Kidney tubule cell (primary cell): ENCODE results near the gene PRKAG2.
A peak's percentile ranks its signal among the peaks of the same experiment; 100 is the strongest.
"Not testable (repeated sequence)": the region's sequence is repeated elsewhere in the genome, so short reads cannot be mapped to it uniquely, and the experiment has no call there.

Experiments used
- DNase-seq: peaks from one replicate; pipeline ENCODE4 v3.0.0-alpha.2; 2018; ENCODE audit warnings: low spot score

The PRKAG2 gene

GRCh38 chr7:151884312-151885201, 7.6 kb upstream of the PRKAG2 start:
- no peak for DNase-seq

GRCh38 chr7:151883857-151884256, 6.9 kb upstream of the PRKAG2 start:
- DNase-seq, result no peak

- no peak for DNase-seq
Measured at GRCh38 chr7:151882734-151883133, 5.8 kb upstream of the PRKAG2 start.

GRCh38 chr7:151880688-151881087, 3.8 kb upstream of the PRKAG2 start:
- no peak for DNase-seq

GRCh38 chr7:151877911-151878835, 1.3 kb upstream of the PRKAG2 start:
- no peak for DNase-seq

GRCh38 chr7:151875942-151876898, 695 bp downstream of the PRKAG2 start:
- DNase-seq, result peak; percentile 23

- not testable (repeated sequence) for DNase-seq
Measured at GRCh38 chr7:151874479-151874878, 2.4 kb downstream of the PRKAG2 start.

- no peak for DNase-seq
Measured at GRCh38 chr7:151873402-151873965, 3.4 kb downstream of the PRKAG2 start.

- no peak for DNase-seq
Measured at GRCh38 chr7:151872531-151873401, 4.1 kb downstream of the PRKAG2 start.

GRCh38 chr7:151871904-151872303, 5.0 kb downstream of the PRKAG2 start:
- DNase-seq, result no peak

GRCh38 chr7:151871189-151871735, 5.7 kb downstream of the PRKAG2 start:
- no peak for DNase-seq

- DNase-seq, result no peak
Measured at GRCh38 chr7:151869968-151870918, 6.7 kb downstream of the PRKAG2 start.

GRCh38 chr7:151869455-151869854, 7.5 kb downstream of the PRKAG2 start:
- DNase-seq, result no peak

- no peak for DNase-seq
Measured at GRCh38 chr7:151869109-151869428, 7.8 kb downstream of the PRKAG2 start.

- DNase-seq, result no peak
Measured at GRCh38 chr7:151868396-151869108, 8.4 kb downstream of the PRKAG2 start.

GRCh38 chr7:151867912-151868311, 9.0 kb downstream of the PRKAG2 start:
- DNase-seq, result peak; percentile 17

GRCh38 chr7:151866761-151867655, 9.9 kb downstream of the PRKAG2 start:
- no peak for DNase-seq
